GM12874 (cell line): Measurements from ENCODE around the gene BID.

Experiments used
- TF ChIP-seq, protein P1 (sequence below): IDR thresholded peaks from 2 replicates; pipeline ENCODE4 v1.5.1; 2011; ENCODE audit warnings: low read depth, mild to moderate bottlenecking, control low read depth, low read length, moderate library complexity; ENCODE audit not compliant: insufficient read depth

Gene BID

GRCh38 chr22:17712441-17712840, 61.8 kb downstream of the BID start:
- TF ChIP-seq, protein P1, sequence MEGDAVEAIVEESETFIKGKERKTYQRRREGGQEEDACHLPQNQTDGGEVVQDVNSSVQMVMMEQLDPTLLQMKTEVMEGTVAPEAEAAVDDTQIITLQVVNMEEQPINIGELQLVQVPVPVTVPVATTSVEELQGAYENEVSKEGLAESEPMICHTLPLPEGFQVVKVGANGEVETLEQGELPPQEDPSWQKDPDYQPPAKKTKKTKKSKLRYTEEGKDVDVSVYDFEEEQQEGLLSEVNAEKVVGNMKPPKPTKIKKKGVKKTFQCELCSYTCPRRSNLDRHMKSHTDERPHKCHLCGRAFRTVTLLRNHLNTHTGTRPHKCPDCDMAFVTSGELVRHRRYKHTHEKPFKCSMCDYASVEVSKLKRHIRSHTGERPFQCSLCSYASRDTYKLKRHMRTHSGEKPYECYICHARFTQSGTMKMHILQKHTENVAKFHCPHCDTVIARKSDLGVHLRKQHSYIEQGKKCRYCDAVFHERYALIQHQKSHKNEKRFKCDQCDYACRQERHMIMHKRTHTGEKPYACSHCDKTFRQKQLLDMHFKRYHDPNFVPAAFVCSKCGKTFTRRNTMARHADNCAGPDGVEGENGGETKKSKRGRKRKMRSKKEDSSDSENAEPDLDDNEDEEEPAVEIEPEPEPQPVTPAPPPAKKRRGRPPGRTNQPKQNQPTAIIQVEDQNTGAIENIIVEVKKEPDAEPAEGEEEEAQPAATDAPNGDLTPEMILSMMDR: no peak

GRCh38 chr22:17710023-17710422, 64.2 kb downstream of the BID start:
- TF ChIP-seq, protein P1: no peak

DNA sequence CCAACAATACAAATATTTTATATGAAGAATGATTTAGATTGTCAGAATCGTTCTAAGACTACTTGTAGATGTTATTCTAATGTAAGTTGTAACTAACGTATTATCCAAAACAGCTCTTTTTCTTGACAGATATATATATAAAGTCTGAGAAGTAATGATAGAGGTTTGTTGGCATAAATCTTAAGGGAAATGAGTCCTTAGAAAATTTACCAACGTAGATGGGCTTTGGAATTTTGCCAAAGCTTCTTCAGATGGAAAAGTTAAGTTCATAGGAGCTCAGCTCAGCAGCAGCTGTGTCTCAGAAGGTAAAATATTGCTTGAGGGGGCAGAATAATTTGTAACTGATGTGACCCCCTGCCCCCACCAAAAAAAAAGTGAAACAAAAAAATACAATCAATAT, 66.7 kb downstream of the BID start:
- TF ChIP-seq, protein P1: no peak

DNA sequence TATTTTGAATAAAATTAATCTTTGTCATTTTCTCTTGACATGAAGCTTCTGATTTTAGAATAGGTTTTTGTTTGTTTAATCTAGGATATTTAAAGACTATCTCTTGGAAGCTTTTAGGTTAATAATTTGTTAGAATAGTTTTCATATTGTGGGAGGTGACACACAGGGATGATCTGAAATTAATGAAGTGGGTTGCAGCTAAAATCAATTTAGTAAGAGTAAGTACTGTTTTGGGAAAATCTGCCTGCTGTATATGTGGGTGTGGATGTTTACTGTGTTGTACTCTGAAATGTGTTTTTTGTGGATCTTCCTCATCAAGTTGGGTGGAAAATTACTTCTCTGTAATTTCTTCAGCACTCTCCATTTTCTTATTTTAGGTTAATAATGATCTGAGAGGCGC, 67.3 kb downstream of the BID start:
- TF ChIP-seq, protein P1: no peak

GRCh38 chr22:17705951-17706900, 68.0 kb downstream of the BID start:
- TF ChIP-seq, protein P1: no peak

DNA sequence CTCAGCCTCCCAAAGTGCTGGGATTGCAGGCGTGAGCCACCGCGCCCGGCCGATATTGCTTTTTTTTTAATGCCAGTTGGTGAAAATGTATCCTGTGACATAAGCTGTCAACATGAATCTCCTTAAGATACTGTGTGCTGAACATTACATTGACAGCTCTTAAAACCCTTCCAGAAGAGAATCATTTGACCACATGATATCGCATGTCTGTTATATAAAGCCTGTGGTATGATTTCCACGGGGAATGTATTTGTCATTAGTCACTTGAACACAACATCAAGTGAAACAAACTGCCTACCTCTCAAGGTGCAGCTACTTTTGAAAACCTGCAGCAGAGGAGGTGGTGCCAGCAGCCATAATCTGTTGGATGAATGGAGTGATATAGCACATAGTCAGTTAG, 68.7 kb downstream of the BID start:
- TF ChIP-seq, protein P1: no peak

- TF ChIP-seq, protein P1: no peak
These were observed 70.5 kb downstream of the BID start for GRCh38 chr22:17703811-17704210.
